G401 (cell line): Measurements from ENCODE around the gene SMKR1. TPM values are rescaled to one million over a fixed set of nuclear protein-coding genes. Genes with fewer than 3 reads are reported as not detected.

ENCODE experiments used
- DNase-seq: peaks from one replicate; pipeline ENCODE4 v3.0.0-alpha.2; 2015; ENCODE audit warnings: low spot score
- in situ Hi-C: cut with HindIII; loops from 2 replicates; pipeline ENCODE4 v1.10.0; 2016; ENCODE audit warnings: low sequenced_read_pairs, mixed read lengths
- total RNA-seq: library from RNA; depleted of rRNA; stranded (reverse); fragments of >200 nt; shearing (Covaris generic); gene quantifications from 2 replicates; pipeline ENCODE4 v1.2.3, GENCODE V29; 2014; rRNA removed

The SMKR1 gene
- total RNA-seq, 1 experiment from 2014 or later = not detected

- in situ Hi-C loops = no loop called here
- DNase-seq = no peak
Measured at GRCh38 chr7:129557686-129558481, 55.6 kb downstream of the SMKR1 start.

GRCh38 chr7:129559564-129559963 is 57.2 kb downstream of the SMKR1 start:
- in situ Hi-C loops = no loop called here
- no peak for DNase-seq

GRCh38 chr7:129560831-129561230 is 58.5 kb downstream of the SMKR1 start:
- DNase-seq = no peak
- in situ Hi-C loops = no loop called here

GRCh38 chr7:129561677-129562359 is 59.5 kb downstream of the SMKR1 start:
- in situ Hi-C loops = no loop called here
- DNase-seq = no peak

Other genes starting within 250 kb of the SMKR1 start
- gene STRIP2, start 68.1 kb upstream of the SMKR1 start, total RNA-seq = 22.8 and 24.8 TPM in 2 replicates
- gene NRF1, start 109.2 kb downstream of the SMKR1 start, total RNA-seq = 12.9 and 23.6 TPM in 2 replicates